ENCODE results near the gene PARK7. TPM values are rescaled to one million over a fixed set of nuclear protein-coding genes. Genes with fewer than 3 reads are reported as not detected.

Gene PARK7
- total RNA-seq, 1 experiment from 2014 or later: 448 TPM

DNA sequence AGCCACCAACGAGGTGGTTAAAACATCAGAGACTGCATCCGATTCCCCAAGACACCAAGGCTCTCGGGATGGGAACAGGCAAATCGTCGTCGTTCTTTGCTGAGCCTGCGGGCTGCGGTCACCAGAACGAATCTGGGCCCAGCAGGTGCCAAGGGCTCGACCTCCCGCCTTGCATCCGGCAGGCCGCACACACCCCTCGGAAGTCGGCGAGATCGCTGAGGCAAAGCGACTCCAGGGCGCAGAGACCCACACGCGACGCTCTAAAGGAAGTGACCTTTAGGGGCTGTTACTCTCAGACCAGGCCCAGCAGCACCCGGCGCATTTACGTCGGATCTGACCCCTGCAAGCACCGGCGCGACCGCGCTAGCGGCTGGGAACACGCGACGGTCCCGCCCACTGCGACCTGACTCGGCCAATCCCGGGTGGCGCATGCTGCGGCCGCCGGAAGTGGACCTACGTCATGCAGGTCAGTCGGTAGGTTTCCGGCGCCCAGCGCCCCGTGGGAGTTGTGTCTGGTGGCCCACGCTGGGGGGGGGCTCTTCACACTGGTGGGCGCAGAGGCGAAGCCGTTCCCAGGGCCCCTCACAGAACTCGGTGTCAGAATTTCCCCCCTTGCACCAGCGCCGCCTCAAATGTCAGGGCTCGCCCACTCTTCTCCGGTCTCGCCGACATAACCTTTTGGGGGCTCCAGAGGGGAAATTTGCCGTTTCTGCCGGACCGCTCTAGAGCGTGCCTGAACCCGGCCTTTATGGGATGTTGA is 7.5 kb upstream of the PARK7 start:
- DNase-seq (ENCODE audit: low read depth, low spot score) (peak; percentile 89), ATAC-seq (peak; percentile 99)
- intact Hi-C loops (cut with micrococcal nuclease; ENCODE audit: unreplicated experiment) (no loop called here), in situ Hi-C loops (cut with HindIII; ENCODE audit: low pct_unique_long_range_greater_than_20kb, low sequenced_read_pairs) (no loop called here)
- TF ChIP-seq TCF7L2 (IDR thresholded peaks at IDR 0.05; ENCODE audit: low read depth, low read length) (0 out of 2 replicates have a peak, but pooled peaks have one; percentile 19), POLR2AphosphoS5 (IDR thresholded peaks at IDR 0.05; ENCODE audit: low read depth, low read length) (peak; percentile 90), REST (IDR thresholded peaks at IDR 0.05; ENCODE audit: insufficient read depth in 1 of 2, low read depth in 2 of 2, low read length in 1 of 2) (peak in 1 of 2 experiments; percentile 63; a peak in 1 of 4 replicates), SIN3A (IDR thresholded peaks at IDR 0.05; ENCODE audit: borderline replicate concordance, insufficient read depth, low read depth, low read length) (peak; percentile 66; the same call in 1 of the 2 replicates)
- TF ChIP-seq, protein P1, sequence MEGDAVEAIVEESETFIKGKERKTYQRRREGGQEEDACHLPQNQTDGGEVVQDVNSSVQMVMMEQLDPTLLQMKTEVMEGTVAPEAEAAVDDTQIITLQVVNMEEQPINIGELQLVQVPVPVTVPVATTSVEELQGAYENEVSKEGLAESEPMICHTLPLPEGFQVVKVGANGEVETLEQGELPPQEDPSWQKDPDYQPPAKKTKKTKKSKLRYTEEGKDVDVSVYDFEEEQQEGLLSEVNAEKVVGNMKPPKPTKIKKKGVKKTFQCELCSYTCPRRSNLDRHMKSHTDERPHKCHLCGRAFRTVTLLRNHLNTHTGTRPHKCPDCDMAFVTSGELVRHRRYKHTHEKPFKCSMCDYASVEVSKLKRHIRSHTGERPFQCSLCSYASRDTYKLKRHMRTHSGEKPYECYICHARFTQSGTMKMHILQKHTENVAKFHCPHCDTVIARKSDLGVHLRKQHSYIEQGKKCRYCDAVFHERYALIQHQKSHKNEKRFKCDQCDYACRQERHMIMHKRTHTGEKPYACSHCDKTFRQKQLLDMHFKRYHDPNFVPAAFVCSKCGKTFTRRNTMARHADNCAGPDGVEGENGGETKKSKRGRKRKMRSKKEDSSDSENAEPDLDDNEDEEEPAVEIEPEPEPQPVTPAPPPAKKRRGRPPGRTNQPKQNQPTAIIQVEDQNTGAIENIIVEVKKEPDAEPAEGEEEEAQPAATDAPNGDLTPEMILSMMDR (IDR thresholded peaks at IDR 0.05): no peak
- 0 out of 2 replicates have a peak, but pooled peaks cover 5% of the 10 kb centered on the region for H3K4me1 ChIP-seq (ENCODE audit: control insufficient read depth, insufficient read depth, low read length)
- H3K36me3 ChIP-seq (ENCODE audit: control insufficient read depth, insufficient read depth, low read length): no peaks in the 10 kb centered on the region
- ChIA-PET POLR2A (no interaction called here), CTCF (no interaction called here)
- H3K27ac ChIP-seq (ENCODE audit: low read length): peak overlapping the region; percentile 96
- no peaks in the 10 kb centered on the region for H3K27me3 ChIP-seq (ENCODE audit: control insufficient read depth, insufficient read depth, low read length)
- BruUV-seq (replicated peaks): no TSS peak
- H3K9me3 ChIP-seq (ENCODE audit: control insufficient read depth, insufficient read depth, low read depth, low read length): no peaks in the 10 kb centered on the region
- H3K4me3 ChIP-seq (ENCODE audit: low read depth in 2 of 2, low read length in 2 of 2): peak overlapping the region; percentile 67 to 82

- in situ Hi-C loops (cut with HindIII; ENCODE audit: low pct_unique_long_range_greater_than_20kb, low sequenced_read_pairs) (no loop called here), intact Hi-C loops (cut with micrococcal nuclease; ENCODE audit: unreplicated experiment) (no loop called here)
- ATAC-seq (no peak), DNase-seq (ENCODE audit: low read depth, low spot score) (no peak)
- no peak for TF ChIP-seq POLR2AphosphoS5 (IDR thresholded peaks at IDR 0.05; ENCODE audit: low read depth, low read length)
- no peak for TF ChIP-seq TCF7L2 (IDR thresholded peaks at IDR 0.05; ENCODE audit: low read depth, low read length)
- TF ChIP-seq SIN3A (IDR thresholded peaks at IDR 0.05; ENCODE audit: borderline replicate concordance, insufficient read depth, low read depth, low read length): no peak
- no peak for TF ChIP-seq REST (IDR thresholded peaks at IDR 0.05; ENCODE audit: insufficient read depth in 1 of 2, low read depth in 2 of 2, low read length in 1 of 2)
- TF ChIP-seq, protein P1 (IDR thresholded peaks at IDR 0.05): no peak
- Histone ChIP-seq H3K9me3 (ENCODE audit: control insufficient read depth, insufficient read depth, low read depth, low read length) (no peaks in the 10 kb centered on the region), H3K4me3 (ENCODE audit: low read depth in 2 of 2, low read length in 2 of 2) (peak overlapping the region; percentile 67 to 82), H3K27ac (ENCODE audit: low read length) (peak overlapping the region; percentile 96), H3K4me1 (ENCODE audit: control insufficient read depth, insufficient read depth, low read length) (0 out of 2 replicates have a peak, but pooled peaks cover 5% of the 10 kb centered on the region), H3K27me3 (ENCODE audit: control insufficient read depth, insufficient read depth, low read length) (no peaks in the 10 kb centered on the region), H3K36me3 (ENCODE audit: control insufficient read depth, insufficient read depth, low read length) (no peaks in the 10 kb centered on the region)
- POLR2A ChIA-PET: no interaction called here
- BruUV-seq (replicated peaks): TSS peak; percentile 97
- CTCF ChIA-PET: no interaction called here
Observed at GRCh38 chr1:7954683-7955082, 6.8 kb upstream of the PARK7 start.

All from Panc1 (cell line).